GM23338 (cell line): ENCODE results near the gene HPD. TPM values are rescaled to one million over a fixed set of nuclear protein-coding genes. Genes with fewer than 3 reads are reported as not detected.

ENCODE experiments used
- ATAC-seq: fragments of 200-7000 bp; cut with Tn5 transposase; 3 replicates; pipeline ENCODE4 v1.9.1; 2020
- DNase-seq: peaks from one replicate; pipeline ENCODE4 v3.0.0-alpha.2; 2015; ENCODE audit warnings: low spot score
- H2AFZ ChIP-seq: fragments of 200-600 bp; sonication (generic); 2 replicates; pipeline ENCODE4 v1.8.0; 2016; ENCODE audit warnings: antibody characterized with exemption, mild to moderate bottlenecking, moderate library complexity
- H3F3A ChIP-seq: fragments of 200-600 bp; sonication (generic); replicated peaks from 2 replicates; pipeline ENCODE4 v1.8.0; 2017; ENCODE audit warnings: antibody characterized with exemption, mixed run types, low read depth
- H3K27ac ChIP-seq: fragments of 200-600 bp; sonication (generic); 2 replicates; pipeline ENCODE4 v1.6.1; 2016; ENCODE audit warnings: low read depth
- H3K27me3 ChIP-seq: fragments of 200-600 bp; sonication (generic); 2 replicates; pipeline ENCODE4 v1.8.0; 2016; ENCODE audit warnings: mild to moderate bottlenecking, mixed run types, moderate library complexity; ENCODE audit not compliant: insufficient read depth
- H3K36me3 ChIP-seq: fragments of 200-600 bp; sonication (generic); 2 replicates; pipeline ENCODE4 v1.8.0; 2016; ENCODE audit warnings: mild to moderate bottlenecking; ENCODE audit not compliant: insufficient read depth
- H3K4me1 ChIP-seq: fragments of 200-600 bp; sonication (generic); 2 replicates; pipeline ENCODE4 v1.8.0; 2016; ENCODE audit warnings: mild to moderate bottlenecking, moderate library complexity; ENCODE audit not compliant: insufficient read depth
- H3K4me2 ChIP-seq: fragments of 200-600 bp; sonication (generic); 2 replicates; pipeline ENCODE4 v1.7.1; 2017; ENCODE audit warnings: mixed run types
- H3K4me3 ChIP-seq: fragments of 200-600 bp; sonication (generic); 2 replicates; pipeline ENCODE4 v1.6.1; 2016; ENCODE audit warnings: mixed run types
- H3K79me2 ChIP-seq: fragments of 200-600 bp; sonication (generic); replicated peaks from 2 replicates; pipeline ENCODE4 v1.8.0; 2017; ENCODE audit warnings: mild to moderate bottlenecking; ENCODE audit not compliant: insufficient read depth
- H3K9me2 ChIP-seq: fragments of 200-600 bp; sonication (generic); 2 replicates; pipeline ENCODE4 v1.8.0; 2017; ENCODE audit not compliant: insufficient read depth
- H4K20me1 ChIP-seq: fragments of 200-600 bp; sonication (generic); replicated peaks from 2 replicates; pipeline ENCODE4 v1.8.0; 2017; ENCODE audit warnings: mild to moderate bottlenecking; ENCODE audit not compliant: insufficient read depth
- H3K27ac Mint-ChIP-seq: 2 replicates; pipeline ENCODE4 v1.8.0; 2020; ENCODE audit warnings: inconsistent platforms, mild to moderate bottlenecking, moderate library complexity, mixed read lengths
- H3K27me3 Mint-ChIP-seq: 3 replicates; pipeline ENCODE4 v1.8.0; 2022; ENCODE audit warnings: low read depth, mild to moderate bottlenecking, moderate library complexity, mixed read lengths, inconsistent platforms; ENCODE audit not compliant: insufficient read depth, poor library complexity
- H3K36me3 Mint-ChIP-seq: 3 replicates; pipeline ENCODE4 v1.8.0; 2021; ENCODE audit warnings: low read depth, mild to moderate bottlenecking, inconsistent platforms, moderate library complexity, mixed read lengths
- H3K4me1 Mint-ChIP-seq: 3 replicates; pipeline ENCODE4 v1.8.0; 2020; ENCODE audit warnings: mild to moderate bottlenecking, inconsistent platforms, mixed read lengths
- H3K4me3 Mint-ChIP-seq: 3 replicates; pipeline ENCODE4 v1.8.0; 2021; ENCODE audit warnings: moderate library complexity, mild to moderate bottlenecking, inconsistent platforms, mixed read lengths
- H3K9me3 Mint-ChIP-seq: 3 replicates; pipeline ENCODE4 v1.8.0; 2020; ENCODE audit warnings: moderate library complexity, mild to moderate bottlenecking, inconsistent platforms, mixed read lengths
- CREB1 ChIP-seq: fragments of 250-450 bp; sonication (Bioruptor Pico); IDR thresholded peaks from 2 replicates; pipeline ENCODE4 v1.5.0; 2020; ENCODE audit warnings: low read depth, mild to moderate bottlenecking, moderate library complexity
- EZH2 ChIP-seq: fragments of 200-600 bp; sonication (generic); IDR thresholded peaks from one replicate; pipeline ENCODE4 v1.8.0; 2017; ENCODE audit warnings: antibody characterized with exemption, mild to moderate bottlenecking, low read depth; ENCODE audit not compliant: unreplicated experiment
- JUNB ChIP-seq: IDR thresholded peaks from one replicate; pipeline ENCODE4 v1.6.1; 2016; ENCODE audit warnings: antibody characterized with exemption; ENCODE audit not compliant: unreplicated experiment
- NANOG ChIP-seq: IDR thresholded peaks from 2 replicates; pipeline ENCODE4 v1.6.1; 2016; ENCODE audit warnings: antibody characterized with exemption, borderline replicate concordance
- POLR2AphosphoS5 ChIP-seq: IDR thresholded peaks from 2 replicates; pipeline ENCODE4 v1.6.1; 2016; ENCODE audit warnings: antibody characterized with exemption, low read depth
- STAT1 ChIP-seq: IDR thresholded peaks from one replicate; pipeline ENCODE4 v1.6.1; 2016; ENCODE audit warnings: antibody characterized with exemption; ENCODE audit not compliant: unreplicated experiment
- ZNF114 ChIP-seq: fragments of 250-450 bp; sonication (Bioruptor Pico); IDR thresholded peaks from 2 replicates; pipeline ENCODE4 v1.5.0; 2020; ENCODE audit warnings: mild to moderate bottlenecking, moderate library complexity
- ZNF331 ChIP-seq: fragments of 250-450 bp; sonication (Bioruptor Pico); IDR thresholded peaks from 2 replicates; pipeline ENCODE4 v1.5.0; 2020; ENCODE audit warnings: low read depth, mild to moderate bottlenecking, moderate library complexity
- polyA plus RNA-seq: library from polyadenylated mRNA; unstranded; fragments of >200 nt; fragmentation: Nextera tagmentation; extraction: Ambion mirVana; gene quantifications from 2 replicates; pipeline ENCODE4 v1.2.1, GENCODE V29; 2016
- total RNA-seq: library from RNA; depleted of rRNA; stranded (reverse); fragments of >200 nt; shearing (Covaris generic); gene quantifications from 2 replicates; pipeline ENCODE4 v1.2.3, GENCODE V29; 2014
- TF ChIP-seq, protein P1 (sequence below), 2 experiments: fragments of 200-600 bp in 1 of 2; sonication (generic) in 1 of 2; conservative IDR thresholded peaks; 2 replicates each; pipeline versions ENCODE4 v1.5.1 to v1.6.1; 2016 to 2017; ENCODE audit warnings: antibody characterized with exemption in 2 of 2, low read depth in 2 of 2, mild to moderate bottlenecking in 2 of 2, moderate library complexity in 1 of 2
- TF ChIP-seq, protein P2 (sequence below): IDR thresholded peaks from one replicate; pipeline ENCODE4 v1.6.1; 2018; ENCODE audit warnings: antibody characterized with exemption; ENCODE audit not compliant: unreplicated experiment

HPD gene
- total and polyA plus RNA-seq, 2 experiments from 2014 or later = not detected

DNA sequence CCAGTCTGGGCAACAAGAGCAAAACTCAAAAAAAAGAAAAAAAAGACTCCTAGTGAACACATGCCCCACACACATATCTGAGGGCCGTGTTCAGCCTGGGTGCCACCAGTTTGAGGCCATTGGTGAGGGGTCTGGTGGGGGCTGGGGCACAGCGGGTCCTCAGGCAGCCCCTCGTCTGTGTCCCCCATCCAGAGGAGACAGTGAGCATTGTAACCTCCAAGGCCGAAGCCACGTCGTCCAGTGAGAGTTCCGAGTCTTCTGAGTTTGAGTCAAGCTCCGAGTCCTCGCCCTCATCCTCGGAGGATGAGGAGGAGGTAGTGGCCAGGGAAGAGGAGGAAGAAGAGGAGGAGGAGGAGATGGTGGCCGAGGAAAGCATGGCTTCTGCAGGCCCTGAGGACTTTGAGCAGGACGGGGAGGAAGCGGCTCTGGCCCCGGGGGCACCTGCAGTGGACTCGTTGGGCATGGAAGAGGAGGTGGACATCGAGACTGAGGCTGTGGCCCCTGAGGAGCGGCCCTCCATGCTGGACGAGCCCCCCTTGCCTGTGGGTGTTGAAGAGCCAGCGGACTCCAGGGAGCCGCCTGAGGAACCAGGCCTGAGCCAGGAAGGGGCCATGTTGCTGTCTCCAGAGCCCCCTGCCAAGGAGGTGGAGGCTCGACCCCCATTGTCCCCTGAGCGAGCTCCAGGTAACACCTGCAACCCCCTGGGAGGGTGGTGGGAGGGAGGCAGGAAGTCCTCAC, 39.3 kb downstream of the HPD start (continued):
- TF ChIP-seq, protein P1, sequence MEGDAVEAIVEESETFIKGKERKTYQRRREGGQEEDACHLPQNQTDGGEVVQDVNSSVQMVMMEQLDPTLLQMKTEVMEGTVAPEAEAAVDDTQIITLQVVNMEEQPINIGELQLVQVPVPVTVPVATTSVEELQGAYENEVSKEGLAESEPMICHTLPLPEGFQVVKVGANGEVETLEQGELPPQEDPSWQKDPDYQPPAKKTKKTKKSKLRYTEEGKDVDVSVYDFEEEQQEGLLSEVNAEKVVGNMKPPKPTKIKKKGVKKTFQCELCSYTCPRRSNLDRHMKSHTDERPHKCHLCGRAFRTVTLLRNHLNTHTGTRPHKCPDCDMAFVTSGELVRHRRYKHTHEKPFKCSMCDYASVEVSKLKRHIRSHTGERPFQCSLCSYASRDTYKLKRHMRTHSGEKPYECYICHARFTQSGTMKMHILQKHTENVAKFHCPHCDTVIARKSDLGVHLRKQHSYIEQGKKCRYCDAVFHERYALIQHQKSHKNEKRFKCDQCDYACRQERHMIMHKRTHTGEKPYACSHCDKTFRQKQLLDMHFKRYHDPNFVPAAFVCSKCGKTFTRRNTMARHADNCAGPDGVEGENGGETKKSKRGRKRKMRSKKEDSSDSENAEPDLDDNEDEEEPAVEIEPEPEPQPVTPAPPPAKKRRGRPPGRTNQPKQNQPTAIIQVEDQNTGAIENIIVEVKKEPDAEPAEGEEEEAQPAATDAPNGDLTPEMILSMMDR (conservative IDR thresholded peaks at IDR 0.05; ENCODE audit: low read depth in 2 of 2) = no peak
- TF ChIP-seq JUNB (no peak), POLR2AphosphoS5 (no peak)

GRCh38 chr12:121817648-121818043, 41.0 kb downstream of the HPD start:
- no peak overlapping the region for H3K27ac Mint-ChIP-seq
- H3K27me3 Mint-ChIP-seq = peaks cover 12% of the 10 kb centered on the region
- peaks cover 3% of the 10 kb centered on the region; the same call in 1 of the 2 replicates for H3K36me3 ChIP-seq

DNA sequence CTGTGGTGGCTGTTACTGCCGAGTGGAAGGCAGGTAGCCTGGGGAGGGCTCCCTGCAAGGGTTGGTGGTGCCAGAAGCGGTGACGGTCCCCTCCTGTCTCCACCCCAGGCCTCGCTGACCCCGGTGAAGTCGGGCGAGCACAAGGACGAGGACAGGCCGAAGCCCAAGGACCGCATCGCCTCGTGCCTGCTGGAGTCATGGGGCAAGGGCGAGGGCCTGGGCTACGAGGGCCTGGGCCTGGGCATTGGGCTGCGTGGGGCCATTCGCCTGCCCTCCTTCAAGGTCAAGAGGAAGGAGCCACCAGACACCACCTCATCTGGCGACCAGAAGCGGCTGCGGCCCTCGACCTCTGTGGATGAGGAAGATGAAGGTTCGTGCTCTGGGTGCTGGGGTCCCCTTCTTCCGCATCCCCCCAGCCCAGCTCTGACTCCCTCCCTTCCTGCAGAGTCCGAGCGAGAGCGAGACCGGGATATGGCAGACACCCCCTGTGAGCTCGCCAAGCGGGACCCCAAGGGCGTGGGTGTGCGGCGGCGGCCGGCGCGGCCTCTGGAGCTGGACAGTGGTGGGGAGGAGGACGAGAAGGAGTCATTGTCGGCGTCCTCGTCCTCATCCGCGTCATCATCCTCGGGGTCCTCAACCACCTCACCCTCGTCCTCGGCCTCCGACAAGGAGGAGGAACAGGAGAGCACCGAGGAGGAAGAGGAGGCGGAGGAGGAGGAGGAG, 41.6 kb downstream of the HPD start:
- no peak overlapping the region for H3K4me3 ChIP-seq
- no peak overlapping the region for H2AFZ ChIP-seq
- H3K79me2 ChIP-seq = peaks cover 12% of the 10 kb centered on the region
- Mint-ChIP-seq H3K36me3 (peaks cover 41% of the 10 kb centered on the region), H3K4me1 (peaks cover 12% of the 10 kb centered on the region), H3K9me3 (no peaks in the 10 kb centered on the region), H3K4me3 (no peak overlapping the region), H3K27me3 (peaks cover 18% of the 10 kb centered on the region), H3K27ac (no peak overlapping the region)
- H3K9me2 ChIP-seq = no peaks in the 10 kb centered on the region
- H3K36me3 ChIP-seq = peaks cover 3% of the 10 kb centered on the region; the same call in 1 of the 2 replicates
- 0 out of 2 replicates have a peak, but pooled peaks cover 9% of the 10 kb centered on the region for H3K4me1 ChIP-seq
- H3K4me2 ChIP-seq = no peak overlapping the region
- ATAC-seq (no peak), DNase-seq (no peak)
- no peak overlapping the region for H3K27ac ChIP-seq
- peaks cover 14% of the 10 kb centered on the region for H4K20me1 ChIP-seq
- no peaks in the 10 kb centered on the region for H3K27me3 ChIP-seq
- peaks cover 12% of the 10 kb centered on the region; the same call in 1 of the 2 replicates for H3F3A ChIP-seq
- TF ChIP-seq, protein P2, sequence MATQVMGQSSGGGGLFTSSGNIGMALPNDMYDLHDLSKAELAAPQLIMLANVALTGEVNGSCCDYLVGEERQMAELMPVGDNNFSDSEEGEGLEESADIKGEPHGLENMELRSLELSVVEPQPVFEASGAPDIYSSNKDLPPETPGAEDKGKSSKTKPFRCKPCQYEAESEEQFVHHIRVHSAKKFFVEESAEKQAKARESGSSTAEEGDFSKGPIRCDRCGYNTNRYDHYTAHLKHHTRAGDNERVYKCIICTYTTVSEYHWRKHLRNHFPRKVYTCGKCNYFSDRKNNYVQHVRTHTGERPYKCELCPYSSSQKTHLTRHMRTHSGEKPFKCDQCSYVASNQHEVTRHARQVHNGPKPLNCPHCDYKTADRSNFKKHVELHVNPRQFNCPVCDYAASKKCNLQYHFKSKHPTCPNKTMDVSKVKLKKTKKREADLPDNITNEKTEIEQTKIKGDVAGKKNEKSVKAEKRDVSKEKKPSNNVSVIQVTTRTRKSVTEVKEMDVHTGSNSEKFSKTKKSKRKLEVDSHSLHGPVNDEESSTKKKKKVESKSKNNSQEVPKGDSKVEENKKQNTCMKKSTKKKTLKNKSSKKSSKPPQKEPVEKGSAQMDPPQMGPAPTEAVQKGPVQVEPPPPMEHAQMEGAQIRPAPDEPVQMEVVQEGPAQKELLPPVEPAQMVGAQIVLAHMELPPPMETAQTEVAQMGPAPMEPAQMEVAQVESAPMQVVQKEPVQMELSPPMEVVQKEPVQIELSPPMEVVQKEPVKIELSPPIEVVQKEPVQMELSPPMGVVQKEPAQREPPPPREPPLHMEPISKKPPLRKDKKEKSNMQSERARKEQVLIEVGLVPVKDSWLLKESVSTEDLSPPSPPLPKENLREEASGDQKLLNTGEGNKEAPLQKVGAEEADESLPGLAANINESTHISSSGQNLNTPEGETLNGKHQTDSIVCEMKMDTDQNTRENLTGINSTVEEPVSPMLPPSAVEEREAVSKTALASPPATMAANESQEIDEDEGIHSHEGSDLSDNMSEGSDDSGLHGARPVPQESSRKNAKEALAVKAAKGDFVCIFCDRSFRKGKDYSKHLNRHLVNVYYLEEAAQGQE = no peak
- TF ChIP-seq EZH2 (no peak), ZNF331 (no peak), CREB1 (CRISPR knock-in tag) (no peak), ZNF114 (no peak), NANOG (no peak), JUNB (no peak)

More at GRCh38 chr12:121817648-121818043, 41.0 kb downstream of the HPD start:
- Histone ChIP-seq H3K4me1 (0 out of 2 replicates have a peak, but pooled peaks cover 7% of the 10 kb centered on the region), H4K20me1 (peaks cover 14% of the 10 kb centered on the region), H3K27ac (no peak overlapping the region), H3K79me2 (peaks cover 12% of the 10 kb centered on the region), H3F3A (peaks cover 12% of the 10 kb centered on the region; the same call in 1 of the 2 replicates), H3K9me2 (no peaks in the 10 kb centered on the region), H3K4me3 (no peak overlapping the region), H2AFZ (no peak overlapping the region), H3K27me3 (no peaks in the 10 kb centered on the region), H3K4me2 (no peak overlapping the region)
- H3K4me1 Mint-ChIP-seq = peaks cover 11% of the 10 kb centered on the region
- H3K9me3 Mint-ChIP-seq = no peaks in the 10 kb centered on the region
- peaks cover 41% of the 10 kb centered on the region for H3K36me3 Mint-ChIP-seq
- H3K4me3 Mint-ChIP-seq = no peak overlapping the region
- no peak for ATAC-seq
- no peak for DNase-seq
- TF ChIP-seq STAT1 (no peak), POLR2AphosphoS5 (no peak), ZNF331 (no peak), NANOG (no peak)
- TF ChIP-seq, protein P1 (conservative IDR thresholded peaks at IDR 0.05; ENCODE audit: low read depth in 2 of 2) = no peak
